Prostate gland (tissue), 2 donors: ENCODE measurements around the gene TEPSIN.

Source experiments
- CTCF ChIP-seq, 4 experiments: fragments of 200-600 bp in 2 of 4; fragments of 450-650 bp in 2 of 4; sonication (generic) in 2 of 4; IDR thresholded peaks; 1 replicate in 3 of 4; 2 replicates in 1 of 4; pipeline ENCODE4 v1.5.1; 2016 to 2019; ENCODE audit warnings: antibody characterized with exemption in 4 of 4, mild to moderate bottlenecking in 2 of 4, moderate library complexity in 2 of 4
- POLR2A ChIP-seq: fragments of 450-650 bp; IDR thresholded peaks from one replicate; pipeline ENCODE4 v1.6.1; 2016; ENCODE audit warnings: antibody characterized with exemption, mild to moderate bottlenecking

GRCh38 chr17:81242421-81243332, 3.8 kb upstream of the TEPSIN start:
- TF ChIP-seq CTCF (IDR thresholded peaks at IDR 0.05) = no peak
- TF ChIP-seq POLR2A = no peak
